ENCODE data around the gene WDR81.
"Not testable (repeated sequence)": the region's sequence is repeated elsewhere in the genome, so short reads cannot be mapped to it uniquely, and the experiment has no call there.

Gene WDR81

GRCh38 chr17:1690544-1691221 is 33.8 kb upstream of the WDR81 start:
- no peak for DNase-seq (ENCODE audit: low read depth, low spot score)
- no peak for TF ChIP-seq CTCF (IDR thresholded peaks at IDR 0.05; ENCODE audit: low read depth, low read length)
- in situ Hi-C loops (cut with HindIII; ENCODE audit: low sequenced_read_pairs), result no loop called here
- H3K4me3 ChIP-seq (ENCODE audit: low read depth, low read length), result no peak overlapping the region

- TF ChIP-seq CTCF (IDR thresholded peaks at IDR 0.05; ENCODE audit: low read depth, low read length), result no peak
- H3K4me3 ChIP-seq (ENCODE audit: low read depth, low read length), result no peak overlapping the region
- in situ Hi-C loops (cut with HindIII; ENCODE audit: low sequenced_read_pairs), result no loop called here
- no peak for DNase-seq (ENCODE audit: low read depth, low spot score)
Measured at GRCh38 chr17:1693339-1693738, 31.2 kb upstream of the WDR81 start.

GRCh38 chr17:1695365-1695764 is 29.1 kb upstream of the WDR81 start:
- H3K4me3 ChIP-seq (ENCODE audit: low read depth, low read length), result no peak overlapping the region
- in situ Hi-C loops (cut with HindIII; ENCODE audit: low sequenced_read_pairs), result no loop called here
- no peak for TF ChIP-seq CTCF (IDR thresholded peaks at IDR 0.05; ENCODE audit: low read depth, low read length)
- no peak for DNase-seq (ENCODE audit: low read depth, low spot score)

- in situ Hi-C loops (cut with HindIII; ENCODE audit: low sequenced_read_pairs), result no loop called here
- H3K4me3 ChIP-seq (ENCODE audit: low read depth, low read length), result no peak overlapping the region
- no peak for DNase-seq (ENCODE audit: low read depth, low spot score)
- TF ChIP-seq CTCF (IDR thresholded peaks at IDR 0.05; ENCODE audit: low read depth, low read length), result no peak
Measured at GRCh38 chr17:1697681-1698080, 26.8 kb upstream of the WDR81 start.

GRCh38 chr17:1699891-1700290 is 24.6 kb upstream of the WDR81 start:
- in situ Hi-C loops (cut with HindIII; ENCODE audit: low sequenced_read_pairs); DNase-seq (ENCODE audit: low read depth, low spot score); H3K4me3 ChIP-seq (ENCODE audit: low read depth, low read length): not testable (repeated sequence)

- no peak overlapping the region for H3K4me3 ChIP-seq (ENCODE audit: low read depth, low read length)
- in situ Hi-C loops (cut with HindIII; ENCODE audit: low sequenced_read_pairs), result no loop called here
- TF ChIP-seq CTCF (IDR thresholded peaks at IDR 0.05; ENCODE audit: low read depth, low read length), result no peak
- no peak for DNase-seq (ENCODE audit: low read depth, low spot score)
Measured at GRCh38 chr17:1703063-1703462, 21.4 kb upstream of the WDR81 start.

- in situ Hi-C loops (cut with HindIII; ENCODE audit: low sequenced_read_pairs), result no loop called here
- DNase-seq (ENCODE audit: low read depth, low spot score), result no peak
- no peak overlapping the region for H3K4me3 ChIP-seq (ENCODE audit: low read depth, low read length)
- TF ChIP-seq CTCF (IDR thresholded peaks at IDR 0.05; ENCODE audit: low read depth, low read length), result no peak
Measured at GRCh38 chr17:1705004-1705403, 19.5 kb upstream of the WDR81 start.

All from astrocyte of the spinal cord (primary cell).